ENCODE data around the gene ADAMTS14. TPM values are rescaled to one million over a fixed set of nuclear protein-coding genes. Genes with fewer than 3 reads are reported as not detected.
A peak's percentile ranks its signal among the peaks of the same experiment; 100 is the strongest.

Gene ADAMTS14
- total RNA-seq, 1 donor from 2014 or later, result 0.19 TPM

DNA sequence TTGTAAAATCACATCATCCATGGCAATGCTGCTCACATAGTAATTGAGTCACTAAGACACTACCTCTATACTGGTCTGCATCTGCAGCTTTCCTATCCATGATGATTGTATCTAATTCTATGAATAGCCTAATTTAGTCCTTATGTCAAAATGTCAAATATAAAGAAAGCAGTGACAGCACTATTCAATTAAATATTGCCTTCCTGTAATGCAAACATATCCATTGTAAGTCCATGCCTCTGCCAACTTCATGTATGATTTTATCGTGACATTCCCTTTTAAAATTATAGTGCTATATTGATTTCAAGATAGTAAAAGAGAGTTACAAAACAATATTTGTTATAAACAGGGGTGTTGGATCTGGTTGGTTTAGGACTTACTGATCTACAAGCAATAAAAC, 138.7 kb downstream of the ADAMTS14 start:
- H3K36me3 Mint-ChIP-seq (ENCODE audit: low read depth), result no peaks in the 10 kb centered on the region
- TF ChIP-seq, protein P1, sequence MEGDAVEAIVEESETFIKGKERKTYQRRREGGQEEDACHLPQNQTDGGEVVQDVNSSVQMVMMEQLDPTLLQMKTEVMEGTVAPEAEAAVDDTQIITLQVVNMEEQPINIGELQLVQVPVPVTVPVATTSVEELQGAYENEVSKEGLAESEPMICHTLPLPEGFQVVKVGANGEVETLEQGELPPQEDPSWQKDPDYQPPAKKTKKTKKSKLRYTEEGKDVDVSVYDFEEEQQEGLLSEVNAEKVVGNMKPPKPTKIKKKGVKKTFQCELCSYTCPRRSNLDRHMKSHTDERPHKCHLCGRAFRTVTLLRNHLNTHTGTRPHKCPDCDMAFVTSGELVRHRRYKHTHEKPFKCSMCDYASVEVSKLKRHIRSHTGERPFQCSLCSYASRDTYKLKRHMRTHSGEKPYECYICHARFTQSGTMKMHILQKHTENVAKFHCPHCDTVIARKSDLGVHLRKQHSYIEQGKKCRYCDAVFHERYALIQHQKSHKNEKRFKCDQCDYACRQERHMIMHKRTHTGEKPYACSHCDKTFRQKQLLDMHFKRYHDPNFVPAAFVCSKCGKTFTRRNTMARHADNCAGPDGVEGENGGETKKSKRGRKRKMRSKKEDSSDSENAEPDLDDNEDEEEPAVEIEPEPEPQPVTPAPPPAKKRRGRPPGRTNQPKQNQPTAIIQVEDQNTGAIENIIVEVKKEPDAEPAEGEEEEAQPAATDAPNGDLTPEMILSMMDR (conservative IDR thresholded peaks at IDR 0.05), result no peak
- H3K27ac Mint-ChIP-seq (ENCODE audit: unreplicated experiment), result no peak overlapping the region
- peaks cover 5% of the 10 kb centered on the region for H3K4me1 Mint-ChIP-seq
- no peak for DNase-seq (ENCODE audit: low read depth, low spot score)
- H3K4me3 Mint-ChIP-seq, result no peak overlapping the region
- H3K9me3 Mint-ChIP-seq, result peaks cover 2% of the 10 kb centered on the region
- no peaks in the 10 kb centered on the region for H3K27me3 Mint-ChIP-seq (ENCODE audit: low read depth)

DNA sequence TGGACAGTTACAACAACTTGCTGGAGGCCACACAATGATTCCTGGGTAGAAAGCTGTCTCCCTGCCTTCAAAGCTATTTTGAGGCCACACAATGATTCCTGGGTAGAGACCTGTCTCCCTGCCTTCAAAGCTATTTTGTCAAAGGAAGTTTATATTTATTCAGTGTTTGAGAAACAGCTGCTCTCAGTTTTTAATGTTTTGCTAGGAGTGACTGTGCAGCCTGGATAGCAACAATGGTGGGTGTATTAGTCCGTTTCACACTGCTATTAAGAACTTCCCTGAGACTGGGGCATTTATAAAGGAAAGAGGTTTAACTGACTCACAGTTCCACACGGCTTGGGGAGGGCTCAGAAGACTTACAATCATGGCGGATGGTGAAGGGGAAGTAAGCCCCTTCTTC, 139.6 kb downstream of the ADAMTS14 start:
- Mint-ChIP-seq H3K27me3 (ENCODE audit: low read depth) (no peaks in the 10 kb centered on the region), H3K9me3 (peaks cover 2% of the 10 kb centered on the region), H3K27ac (ENCODE audit: unreplicated experiment) (no peak overlapping the region), H3K36me3 (ENCODE audit: low read depth) (no peaks in the 10 kb centered on the region), H3K4me1 (peaks cover 11% of the 10 kb centered on the region), H3K4me3 (peak overlapping the region; percentile 49)
- TF ChIP-seq, protein P1 (conservative IDR thresholded peaks at IDR 0.05), result no peak
- DNase-seq (ENCODE audit: low read depth, low spot score), result no peak

Other genes with a start within 250 kb of the ADAMTS14 start
- not detected in 2 replicates for gene NODAL, start 230.8 kb upstream of the ADAMTS14 start, total RNA-seq
- 14.1 and 14.3 TPM in 2 replicates for gene PALD1, start 193.7 kb upstream of the ADAMTS14 start, total RNA-seq
- gene PRF1, start 69.8 kb upstream of the ADAMTS14 start, total RNA-seq, result not detected in 2 replicates
- not detected in 2 replicates for gene TBATA, start 112.9 kb downstream of the ADAMTS14 start, total RNA-seq
- 48.0 and 58.2 TPM in 2 replicates for gene SGPL1, start 143.4 kb downstream of the ADAMTS14 start, total RNA-seq
- 38.2 and 38.3 TPM in 2 replicates for gene PCBD1, start 216.1 kb downstream of the ADAMTS14 start, total RNA-seq

Measured in neural crest cell (in vitro differentiated cells).